Aorta (tissue), 5 donors: ENCODE data around the gene CDK11B. TPM values are rescaled to one million over a fixed set of nuclear protein-coding genes. Genes with fewer than 3 reads are reported as not detected.
"Not testable (repeated sequence)": the region's sequence is repeated elsewhere in the genome, so short reads cannot be mapped to it uniquely, and the experiment has no call there.

ENCODE experiments used
- ATAC-seq: fragments of 200-7000 bp; cut with Tn5 transposase; one replicate; pipeline ENCODE4 v1.9.1; 2022; ENCODE audit warnings: moderate library complexity; ENCODE audit not compliant: low FRiP score
- DNase-seq, 2 donors: peaks; one replicate each; pipeline ENCODE4 v3.0.0-alpha.2; 2020
- H3K27ac ChIP-seq, 2 donors: one replicate each; pipeline ENCODE4 v1.5.1; 2013; ENCODE audit warnings: low read length in 2 of 2, mild to moderate bottlenecking in 2 of 2, moderate library complexity in 2 of 2, control low read depth in 1 of 2, inconsistent platforms in 1 of 2, low read depth in 1 of 2
- H3K27me3 ChIP-seq, 2 donors: one replicate each; pipeline ENCODE4 v1.6.1; 2013; ENCODE audit warnings: control low read depth in 1 of 2, low read length in 1 of 2, mild to moderate bottlenecking in 1 of 2, moderate library complexity in 1 of 2; ENCODE audit not compliant: insufficient read depth in 2 of 2, control insufficient read depth in 1 of 2
- H3K36me3 ChIP-seq, 2 donors: one replicate each; pipeline ENCODE4 v1.6.1; 2013; ENCODE audit warnings: control low read depth in 1 of 2, low read length in 1 of 2, mild to moderate bottlenecking in 1 of 2; ENCODE audit not compliant: insufficient read depth in 2 of 2, control insufficient read depth in 1 of 2
- H3K4me1 ChIP-seq, 2 donors: one replicate each; pipeline ENCODE4 v1.6.1; 2013; ENCODE audit warnings: low read length in 2 of 2, control low read depth in 1 of 2, mild to moderate bottlenecking in 1 of 2, moderate library complexity in 1 of 2; ENCODE audit not compliant: insufficient read depth in 2 of 2, control insufficient read depth in 1 of 2
- H3K4me3 ChIP-seq, 2 donors: one replicate each; pipeline ENCODE4 v1.5.1; 2013; ENCODE audit warnings: low read length in 2 of 2, control low read depth in 1 of 2, mild to moderate bottlenecking in 1 of 2
- H3K9me3 ChIP-seq: one replicate; pipeline ENCODE4 v1.6.1; 2013; ENCODE audit warnings: mild to moderate bottlenecking, low read length; ENCODE audit not compliant: control insufficient read depth
- WGBS, 2 donors: extraction: QIAGEN DNeasy Blood & Tissue Kit; methylation state at CpG; one replicate each; pipeline ENCODE4 v1.1.7; 2013; 5-methylcytosine and 5-hydroxymethylcytosine counted together
- intact Hi-C, 2 donors: fragments of 100-400 bp; cut with DNase I; formaldehyde crosslinking; loops; one replicate each; pipeline versions ENCODE4 v1.14.2 to v1.15.0; 2022
- polyA plus RNA-seq, 2 donors: library from polyadenylated mRNA; stranded (reverse); fragments of 200-250 nt; gene quantifications; one replicate each; pipeline ENCODE4 v1.2.3, GENCODE V29; 2013
- total RNA-seq, 2 donors: library from RNA; stranded (reverse); fragmentation: NEBNext Ultra II Directional; extraction: Animal tissue kit (Norgen Biotek cat#: 25700); gene quantifications; one replicate each; pipeline ENCODE4 v1.2.1, GENCODE V29; 2021
- donor health status: healthy with polysubstance abuse.
- donor health status: Bipolar disorder and iron deficiency.
- donor health status: DM: no; HTN: no; CAD: no.
- donor health status: DM: no; HTN: no; CAD: no.
- donor health status: DM: yes; HTN: yes; CAD: no.

CDK11B gene
- total and polyA plus RNA-seq, 4 donors: 25.2 to 44.7 (median 34.6) TPM

DNA sequence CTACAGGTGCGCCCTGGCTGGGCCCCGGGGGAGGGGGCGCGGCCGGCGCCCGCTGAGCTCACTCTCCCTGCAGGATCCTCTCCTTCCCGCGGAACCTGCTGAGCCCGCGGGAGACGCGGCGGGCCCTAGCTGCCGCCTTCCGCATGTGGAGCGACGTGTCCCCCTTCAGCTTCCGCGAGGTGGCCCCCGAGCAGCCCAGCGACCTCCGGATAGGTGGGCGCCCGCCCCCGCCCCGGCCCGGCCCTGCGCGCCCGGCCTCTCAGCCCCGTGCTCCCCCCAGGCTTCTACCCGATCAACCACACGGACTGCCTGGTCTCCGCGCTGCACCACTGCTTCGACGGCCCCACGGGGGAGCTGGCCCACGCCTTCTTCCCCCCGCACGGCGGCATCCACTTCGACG lies 41.3 kb upstream of the CDK11B start:
- H3K4me1 ChIP-seq, H3K36me3 ChIP-seq, DNase-seq, H3K9me3 ChIP-seq, intact Hi-C loops, H3K27ac ChIP-seq, H3K27me3 ChIP-seq, H3K4me3 ChIP-seq: not testable (repeated sequence)
- no CpG with 5 or more reads among the region's 45 CpGs for WGBS, 2 donors
- peak; percentile 34 for ATAC-seq

DNA sequence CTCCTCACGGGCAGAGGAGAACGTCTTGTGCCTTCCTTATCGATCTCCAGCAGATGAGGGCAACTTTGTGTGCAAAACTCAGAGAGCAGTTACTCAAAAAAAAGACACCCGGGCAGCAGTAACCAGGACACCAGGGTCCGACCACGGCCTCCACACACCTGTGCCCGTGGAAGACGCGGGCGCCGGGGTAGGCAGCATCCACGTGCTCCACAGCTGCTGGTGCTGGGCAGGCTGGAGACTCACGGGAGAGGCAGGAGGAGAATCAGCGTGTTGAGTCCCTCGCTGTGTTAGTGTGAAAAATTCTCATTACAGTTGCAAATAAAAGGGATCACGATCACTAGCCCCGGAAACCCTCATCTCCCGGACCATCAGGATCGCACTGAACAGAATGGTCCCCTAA lies 40.3 kb upstream of the CDK11B start:
- intact Hi-C loops, H3K27me3 ChIP-seq, H3K4me1 ChIP-seq, H3K27ac ChIP-seq, H3K36me3 ChIP-seq, H3K9me3 ChIP-seq, ATAC-seq, H3K4me3 ChIP-seq: not testable (repeated sequence)
- WGBS, 2 donors: 90 to 95% methylated on average over 9 to 15 of the region's 19 CpGs
- DNase-seq: peak in 1 of 2 donors; percentile 49

DNA sequence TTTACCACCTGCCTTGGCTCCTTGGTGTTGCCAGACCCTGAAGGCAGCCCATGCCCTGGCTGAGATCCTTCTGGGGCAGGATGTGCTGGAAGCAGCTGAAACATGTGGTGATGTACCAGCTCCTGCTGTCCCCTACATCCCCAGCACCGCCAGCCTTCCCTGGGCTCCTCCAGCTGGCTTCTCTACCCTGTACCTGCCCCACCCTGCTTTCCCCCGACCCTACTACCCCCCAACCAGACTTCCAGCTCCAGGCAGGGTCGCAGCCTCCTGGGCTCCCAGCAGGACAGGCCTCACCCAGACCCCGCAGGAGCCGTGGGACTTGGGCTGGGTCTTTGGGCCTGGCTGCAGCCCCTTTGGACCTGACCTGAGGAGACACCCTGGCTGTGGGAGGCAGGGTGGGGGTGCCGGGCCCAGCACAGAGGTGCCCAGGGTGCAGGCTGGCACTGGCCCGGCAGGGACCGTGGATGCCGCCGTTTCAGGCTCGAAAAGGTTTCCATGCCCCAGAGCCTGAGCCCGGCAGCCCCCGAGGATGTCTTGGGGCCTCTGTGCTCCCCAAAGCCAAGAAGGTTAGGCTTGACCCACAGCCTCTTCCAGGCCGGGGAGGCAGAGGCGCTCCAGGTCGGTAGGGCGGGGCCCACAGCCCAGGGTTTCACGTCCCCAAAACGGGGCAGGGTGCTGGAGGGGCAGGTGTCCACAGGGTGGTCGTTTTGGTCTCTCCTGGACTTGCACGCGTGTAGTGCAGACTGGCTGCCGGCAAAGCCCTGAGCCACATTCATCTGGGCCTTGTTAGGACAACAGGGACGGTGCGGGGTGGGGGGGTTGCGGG lies 38.8 kb upstream of the CDK11B start:
- H3K27me3 ChIP-seq, ATAC-seq, H3K36me3 ChIP-seq, H3K4me3 ChIP-seq, H3K4me1 ChIP-seq, intact Hi-C loops, H3K27ac ChIP-seq, H3K9me3 ChIP-seq: not testable (repeated sequence)
- WGBS, 2 donors: 72 to 77% methylated on average over 17 to 21 of the region's 26 CpGs
- peak in 1 of 2 donors; percentile 66 for DNase-seq

DNA sequence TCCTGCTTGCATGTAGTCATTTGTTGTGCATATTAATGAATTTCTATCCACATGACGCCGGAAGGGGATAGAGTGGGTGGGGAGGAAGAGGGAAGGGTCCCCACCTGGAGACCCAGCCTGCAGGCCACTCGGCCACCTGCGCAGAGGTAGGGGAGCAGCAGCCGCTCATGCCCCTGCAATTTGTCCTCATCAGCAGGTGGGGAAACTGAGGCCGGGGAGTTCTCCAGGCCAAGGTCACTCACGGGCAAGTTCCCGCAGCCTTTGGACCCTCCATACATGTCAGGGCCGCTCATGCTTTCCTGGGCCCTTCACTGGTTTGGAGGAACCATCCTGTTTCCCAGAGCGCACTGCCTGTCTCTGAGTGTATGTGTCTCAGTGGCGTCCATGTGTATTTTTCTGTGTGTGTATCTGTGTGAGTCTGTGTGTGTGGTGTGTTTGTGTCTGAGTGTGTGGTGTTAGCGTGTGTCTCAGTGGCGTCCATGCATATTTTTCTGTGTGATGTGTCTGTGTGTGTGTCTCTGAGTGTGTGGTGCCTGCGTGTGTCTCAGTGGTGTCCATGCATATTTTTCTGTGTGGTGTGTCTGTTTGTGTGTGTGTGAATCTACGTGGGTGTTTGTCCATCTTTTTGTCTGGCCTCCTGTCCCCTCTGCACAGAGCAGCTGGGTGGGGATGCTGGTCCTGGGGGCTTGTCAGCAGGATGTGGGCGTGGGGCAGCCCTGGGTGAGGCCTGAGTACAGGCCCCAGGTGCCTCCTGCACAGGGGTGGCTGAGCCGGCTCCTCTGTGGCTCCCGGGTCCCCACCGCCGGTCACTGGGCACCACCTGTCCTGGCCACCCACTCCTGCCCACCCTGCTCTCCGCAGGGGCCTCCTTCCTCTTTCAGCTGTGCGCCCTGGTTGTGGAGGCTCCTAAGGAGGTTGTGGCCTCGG lies 37.9 kb upstream of the CDK11B start:
- not testable (repeated sequence) for ATAC-seq, H3K27me3 ChIP-seq
- 91 to 92% methylated on average over 13 to 20 of the region's 23 CpGs for WGBS, 2 donors

DNA sequence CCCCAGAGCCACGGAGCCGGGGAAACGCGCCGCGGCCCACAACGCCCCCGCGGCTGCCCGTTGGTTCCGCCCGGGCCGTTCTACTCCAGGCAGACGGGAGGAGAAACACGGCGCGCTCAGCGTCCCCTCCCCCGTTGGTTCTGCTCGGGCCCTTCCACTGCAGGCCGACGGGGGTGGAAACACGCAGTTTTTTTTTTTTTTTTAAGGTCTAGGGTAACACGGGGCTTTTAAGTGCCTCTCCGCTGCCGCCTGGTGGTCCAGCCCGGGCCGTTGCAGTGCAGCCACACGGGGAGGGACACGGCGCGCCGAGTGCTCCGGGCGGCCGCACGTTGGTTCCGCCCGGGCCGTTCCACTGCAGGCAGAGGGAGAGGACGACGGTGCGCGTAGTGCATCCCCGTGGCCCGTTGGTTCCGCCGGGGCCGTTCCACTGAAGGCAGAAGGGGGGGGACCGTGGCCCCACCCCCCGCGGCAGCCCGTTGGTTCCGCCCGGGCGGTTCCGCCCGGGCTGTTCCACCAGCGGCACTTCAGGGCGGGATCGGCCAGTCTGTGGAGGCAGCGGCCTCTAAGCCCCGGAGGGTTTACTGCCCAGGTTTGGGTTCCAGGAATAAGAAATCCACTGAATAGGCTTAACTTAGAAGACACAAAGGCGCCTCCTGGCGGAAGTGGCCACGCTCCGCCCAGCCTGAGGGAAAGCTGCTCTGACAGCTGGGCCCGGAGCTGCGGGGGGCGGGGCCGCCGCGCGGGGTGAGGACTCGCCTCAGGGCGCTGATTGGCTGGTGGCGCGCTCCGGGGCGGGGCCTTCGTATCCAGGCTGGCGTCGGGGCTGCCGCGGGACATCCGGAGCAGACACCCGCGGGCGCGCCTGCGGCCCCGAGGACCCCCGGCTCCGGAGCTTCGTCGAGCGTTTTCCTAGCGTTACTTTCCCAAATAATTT lies 34.2 kb upstream of the CDK11B start, which contains the start of gene SLC35E2B:
Gene SLC35E2B, minus strand, starts transcription at position 82 of the 934 bp plus-strand sequence. CDS start 16,096 bp downstream, outside the sequence.
- peak; percentile 97 for ATAC-seq
- Histone ChIP-seq H3K27ac (peak within 1 kb of the TSS in 1 of 2 donors; percentile 70), H3K4me3 (peak within 1 kb of the TSS in 1 of 2 donors; percentile 59)
- WGBS, 2 donors: 0% methylated on average over 19 to 60 of the region's 98 CpGs
- H3K36me3 ChIP-seq, H3K4me1 ChIP-seq, intact Hi-C loops, H3K27me3 ChIP-seq, H3K9me3 ChIP-seq: not testable (repeated sequence)
- DNase-seq: peak; percentile 94 to 97

More for the DNA sequence above, 37.9 kb upstream of the CDK11B start:
- H3K27ac ChIP-seq, intact Hi-C loops, H3K9me3 ChIP-seq, H3K4me3 ChIP-seq, H3K36me3 ChIP-seq, H3K4me1 ChIP-seq: not testable (repeated sequence)
- DNase-seq: peak in 1 of 2 donors; percentile 47

DNA sequence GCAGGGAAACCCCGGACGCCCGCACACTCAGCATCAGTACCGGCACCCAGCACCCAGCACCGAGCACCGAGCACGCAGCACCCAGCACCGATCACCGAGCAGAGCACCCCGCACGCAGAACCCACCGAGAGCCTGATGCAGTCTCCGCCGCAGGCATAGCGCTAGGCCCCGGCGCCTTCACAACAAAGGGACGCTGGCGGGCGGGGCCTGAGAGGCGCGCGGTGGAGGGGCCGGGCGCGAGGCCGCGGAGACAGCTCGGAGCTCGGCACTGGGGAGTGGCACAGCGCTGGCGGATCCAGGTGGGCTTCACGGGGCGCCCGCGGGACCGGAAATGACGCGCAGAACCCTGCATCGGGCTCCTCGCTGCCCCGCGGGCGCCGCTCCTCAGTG lies 33.5 kb upstream of the CDK11B start:
- H3K36me3 ChIP-seq, H3K4me1 ChIP-seq, intact Hi-C loops, H3K27me3 ChIP-seq, H3K9me3 ChIP-seq: not testable (repeated sequence)
- Histone ChIP-seq H3K27ac (peak overlapping the region in 1 of 2 donors; percentile 70), H3K4me3 (peak overlapping the region in 1 of 2 donors; percentile 59)
- peak; percentile 92 for ATAC-seq
- DNase-seq: peak; percentile 78 to 85
- 0% methylated on average over 17 to 32 of the region's 45 CpGs for WGBS, 2 donors

DNA sequence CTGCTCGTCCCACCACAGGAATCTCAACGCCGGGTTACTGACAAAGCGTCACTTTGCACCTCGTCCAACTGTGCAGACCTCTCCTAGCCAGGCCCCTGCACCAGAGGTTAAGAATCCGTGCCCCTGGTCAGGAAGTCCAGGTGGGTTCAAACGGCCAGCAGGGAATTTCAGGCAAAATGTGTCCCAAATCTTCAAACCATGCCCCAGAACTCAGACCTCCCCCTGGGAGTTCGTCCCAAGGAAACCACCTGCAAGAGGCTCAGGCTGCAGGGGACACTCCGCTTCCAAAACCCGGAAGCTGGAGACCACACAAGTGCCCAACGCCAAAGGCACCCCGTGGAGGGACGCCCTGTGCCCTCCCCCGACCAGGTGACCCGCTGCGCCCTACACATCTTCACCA lies 32.6 kb upstream of the CDK11B start:
- H3K9me3 ChIP-seq, H3K36me3 ChIP-seq, intact Hi-C loops, H3K4me3 ChIP-seq, ATAC-seq, H3K4me1 ChIP-seq, H3K27ac ChIP-seq, H3K27me3 ChIP-seq: not testable (repeated sequence)
- WGBS, 2 donors: 0 to 5% methylated on average over 2 to 4 of the region's 16 CpGs
- peak; percentile 10 to 15 for DNase-seq

DNA sequence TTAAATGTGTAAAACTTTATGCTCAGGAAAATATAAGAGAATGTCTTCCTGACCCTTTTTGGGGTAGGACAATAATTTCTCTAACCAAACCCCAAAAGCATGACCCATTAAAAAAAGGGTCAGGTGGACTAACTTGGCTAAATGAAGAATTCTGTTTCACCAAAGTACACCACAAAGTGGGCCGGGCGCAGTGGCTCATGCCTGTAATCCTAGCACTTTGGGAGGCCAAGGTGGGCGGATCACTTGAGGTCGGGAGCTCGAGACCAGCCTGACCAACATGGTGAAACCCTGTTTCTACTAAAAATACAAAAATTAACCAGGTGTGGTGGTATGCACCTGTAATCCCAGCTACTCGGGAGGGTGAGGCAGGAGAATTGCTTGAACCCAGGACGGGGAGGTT lies 30.7 kb upstream of the CDK11B start:
- ATAC-seq, DNase-seq, H3K27ac ChIP-seq, H3K4me1 ChIP-seq, intact Hi-C loops, H3K9me3 ChIP-seq, H3K27me3 ChIP-seq, H3K36me3 ChIP-seq, H3K4me3 ChIP-seq: not testable (repeated sequence)
- 84 to 88% methylated on average over 4 to 7 of the region's 7 CpGs for WGBS, 2 donors
